NT2/D1 (cell line): ENCODE results near the gene PARP14.

Source experiments
- SUZ12 ChIP-seq: IDR thresholded peaks from 2 replicates; pipeline ENCODE4 v1.6.1; 2011; ENCODE audit not compliant: insufficient read length, insufficient read depth; ENCODE audit errors: extremely low read depth
- YY1 ChIP-seq: IDR thresholded peaks from 2 replicates; pipeline ENCODE4 v1.6.1; 2011; ENCODE audit not compliant: insufficient read length, insufficient read depth

- TF ChIP-seq SUZ12 (no peak), YY1 (no peak)
Observed at GRCh38 chr3:122697952-122698620, 17.4 kb downstream of the PARP14 start.
